Endothelial cell of umbilical vein (primary cell): ENCODE results near the gene CDKL2.

Source experiments
- CTCF ChIP-seq, 2 donors: IDR thresholded peaks; 1 replicate in 1 of 2; 2 replicates in 1 of 2; pipeline ENCODE4 v1.5.1; 2011; ENCODE audit warnings: low read length in 2 of 2, mild to moderate bottlenecking in 2 of 2, moderate library complexity in 2 of 2, control low read depth in 1 of 2, inconsistent platforms in 1 of 2, low read depth in 1 of 2; ENCODE audit not compliant: insufficient read depth in 1 of 2; ENCODE audit errors: extremely low read depth in 1 of 2
- EZH2 ChIP-seq: IDR thresholded peaks from 2 replicates; pipeline ENCODE4 v1.6.1; 2012; ENCODE audit warnings: borderline replicate concordance, low read depth, mild to moderate bottlenecking, moderate library complexity, low read length, inconsistent platforms; ENCODE audit not compliant: severe bottlenecking
- FOS ChIP-seq: IDR thresholded peaks from 2 replicates; pipeline ENCODE4 v1.6.1; 2011; ENCODE audit warnings: mild to moderate bottlenecking, low read length, moderate library complexity, borderline replicate concordance; ENCODE audit not compliant: insufficient read depth
- MAX ChIP-seq: IDR thresholded peaks from 2 replicates; pipeline ENCODE4 v1.6.1; 2011; ENCODE audit not compliant: insufficient read depth, insufficient read length
- POLR2A ChIP-seq: IDR thresholded peaks from 2 replicates; pipeline ENCODE4 v1.6.1; 2012; ENCODE audit warnings: low read depth, mild to moderate bottlenecking, control low read depth, low read length
- POLR2AphosphoS5 ChIP-seq: IDR thresholded peaks from 2 replicates; pipeline ENCODE4 v1.6.1; 2012; ENCODE audit warnings: low read depth, mild to moderate bottlenecking, control low read depth, low read length, moderate library complexity; ENCODE audit not compliant: insufficient read depth

GRCh38 chr4:75659512-75660031 lies 29.2 kb upstream of the CDKL2 start:
- TF ChIP-seq CTCF (IDR thresholded peaks at IDR 0.05; ENCODE audit: extremely low read depth in 1 of 2, insufficient read depth in 1 of 2, low read depth in 1 of 2, low read length in 2 of 2) (no peak), POLR2A (no peak), POLR2AphosphoS5 (no peak), EZH2 (no peak), MAX (no peak), FOS (no peak)
